ENCODE data around the gene UPF2. TPM values are rescaled to one million over a fixed set of nuclear protein-coding genes. Genes with fewer than 3 reads are reported as not detected.

UPF2 gene
- total and polyA plus RNA-seq, 10 of the 15 experiments (the other 5 are each of a cell fraction or from before 2014, with no cell fraction given), result 21.0 to 44.4 (median 25.9) TPM

DNA sequence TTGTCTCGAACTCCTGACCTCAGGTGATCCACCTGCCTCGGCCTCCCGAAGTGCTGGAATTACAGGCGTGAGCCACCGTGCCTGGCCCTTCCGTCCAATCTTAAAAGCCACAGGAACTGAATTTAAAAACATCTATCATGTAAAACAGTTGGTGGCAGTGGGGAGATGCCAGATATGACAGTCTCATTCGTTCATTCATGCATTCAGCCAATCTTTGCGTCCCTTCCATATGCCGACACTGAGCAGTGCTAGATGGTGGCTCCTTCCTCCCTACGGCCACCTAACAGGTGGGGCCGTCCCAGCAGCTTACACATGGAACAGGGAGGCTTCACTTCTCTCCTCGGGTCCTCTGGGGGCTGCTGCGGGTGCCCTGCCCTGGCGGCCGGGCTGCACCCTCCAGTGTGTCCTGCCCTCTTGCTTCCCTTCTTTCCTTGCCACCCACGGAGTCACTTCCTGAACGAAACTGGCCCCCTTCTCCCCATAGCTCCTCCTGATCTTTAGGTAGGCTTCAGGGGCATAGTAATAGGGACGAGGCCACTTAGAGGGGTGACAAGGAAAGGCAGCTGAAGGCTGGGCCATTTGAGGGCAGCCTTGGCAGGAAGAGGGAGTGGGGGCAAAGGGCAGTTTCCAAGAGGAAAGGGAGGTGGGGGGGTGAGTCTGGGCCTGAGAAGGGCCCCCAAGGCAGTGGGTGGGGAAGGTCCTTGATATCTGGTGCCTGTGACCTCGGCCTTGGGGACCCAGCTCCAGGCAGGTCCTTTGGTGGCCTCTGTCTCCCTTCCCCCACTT is 165.6 kb downstream of the UPF2 start:
- ATAC-seq (no peak), FAIRE-seq (no peak), DNase-seq (ENCODE audit: low read depth, low spot score) (no peak)
- Histone ChIP-seq H3K9ac (ENCODE audit: control insufficient read depth, insufficient read depth, low read length) (no peak overlapping the region), H3K4me2 (ENCODE audit: control insufficient read depth, insufficient read depth) (no peak overlapping the region), H3K27me3 (replicated peaks in 1 of 2; ENCODE audit: control insufficient read depth in 2 of 2, insufficient read depth in 2 of 2, low read length in 1 of 2) (no peaks in the 10 kb centered on the region; a peak in 2 of 4 replicates), H3K79me2 (ENCODE audit: control insufficient read depth, insufficient read depth, low read length) (no peaks in the 10 kb centered on the region), H3K27ac (ENCODE audit: control insufficient read depth, insufficient read depth) (no peak overlapping the region), H3K36me3 (ENCODE audit: control insufficient read depth in 2 of 2, insufficient read depth in 2 of 2, low read length in 1 of 2) (no peaks in the 10 kb centered on the region), H4K20me1 (ENCODE audit: control insufficient read depth, insufficient read depth) (no peaks in the 10 kb centered on the region), H2AFZ (ENCODE audit: control insufficient read depth, low read depth, low read length) (no peak overlapping the region), H3K9me3 (replicated peaks; ENCODE audit: control insufficient read depth, insufficient read depth, low read length) (no peaks in the 10 kb centered on the region), H3K4me1 (ENCODE audit: control insufficient read depth, insufficient read depth, low read length) (peaks cover 4% of the 10 kb centered on the region), H3K4me3 (no peak overlapping the region)
- ChIA-PET POLR2A (no interaction called here), CTCF (interaction anchor here (0.7 to 2.9 kb wide), 2 partner anchors 10 to 864 kb away, joined by 3 to 7 read pairs; no protein-coding TSS in a partner anchor), RAD21 (ENCODE audit: unreplicated experiment) (interaction anchor here (0.9 kb wide), 1 partner anchor 10 kb away, joined by 3 read pairs; no protein-coding TSS in a partner anchor), SMC1A (ENCODE audit: uncharacterized antibody, unreplicated experiment) (interaction anchor here (0.8 to 1.4 kb wide), 3 partner anchors 9 to 41 kb away, joined by 3 to 5 read pairs (median 3); no protein-coding TSS in a partner anchor)
- 54% methylated on average over 18 of the region's 19 CpGs for WGBS (ENCODE audit: insufficient coverage, insufficient replicate concordance, low lambda C conversion rate, missing lambda C conversion rate)
- TF ChIP-seq ZZZ3 (IDR thresholded peaks at IDR 0.05; ENCODE audit: control insufficient read depth, insufficient read length, low read depth) (no peak), SMAD5 (IDR thresholded peaks at IDR 0.05; ENCODE audit: low read depth) (no peak), NR2C2 (IDR thresholded peaks at IDR 0.05; ENCODE audit: borderline replicate concordance, control insufficient read depth, insufficient read length, low read depth) (no peak), ATF7 (IDR thresholded peaks at IDR 0.05; ENCODE audit: low read depth) (no peak), JUND (IDR thresholded peaks at IDR 0.05; ENCODE audit: low read depth, low read length) (no peak), ZNF274 (IDR thresholded peaks at IDR 0.05; ENCODE audit: insufficient read depth, insufficient read length) (no peak), SMARCA5 (IDR thresholded peaks at IDR 0.05) (no peak), USF1 (IDR thresholded peaks at IDR 0.05; ENCODE audit: borderline replicate concordance, extremely low read length, insufficient read depth, low read depth, low read length) (no peak), BACH1 (IDR thresholded peaks at IDR 0.05; ENCODE audit: borderline replicate concordance) (no peak), CREB1 (IDR thresholded peaks at IDR 0.05; ENCODE audit: low read depth) (no peak), TAF1 (IDR thresholded peaks at IDR 0.05; ENCODE audit: borderline replicate concordance, low read depth, low read length) (no peak), SMAD1 (IDR thresholded peaks at IDR 0.05; ENCODE audit: low read depth, partially characterized antibody) (no peak), NFXL1 (IDR thresholded peaks at IDR 0.05; ENCODE audit: borderline replicate concordance) (no peak)
- in situ Hi-C loops (cut with MboI), result no loop called here
- intact Hi-C loops (cut with micrococcal nuclease; ENCODE audit: unreplicated experiment), result no loop called here
- BruUV-seq (replicated peaks), result no TSS peak

All from GM12878 (cell line).